ENCODE results near the gene PERM1. TPM values are rescaled to one million over a fixed set of nuclear protein-coding genes. Genes with fewer than 3 reads are reported as not detected.
"Not testable (repeated sequence)": the region's sequence is repeated elsewhere in the genome, so short reads cannot be mapped to it uniquely, and the experiment has no call there.

Gene PERM1
- 1 to 10 TPM in 1 of 2 donors, under 1 TPM in 1; 0.80 to 3.9 TPM for total RNA-seq

GRCh38 chr1:981955-982558 lies at the start of gene PERM1:
Gene PERM1 (minus strand): TSS chr1:982093. CDS start chr1:981029, 1,064 bp downstream.
- DNase-seq (ENCODE audit: low spot score), result no peak
- no peaks in the 10 kb centered on the region for H3K4me1 ChIP-seq (replicated peaks)
- 63% methylated on average over 28 of the region's 28 CpGs for WGBS
- no peaks in the 10 kb centered on the region for H3K9me3 ChIP-seq
- intact Hi-C loops (cut with DNase I), result no loop called here
- no peaks in the 10 kb centered on the region for H3K36me3 ChIP-seq
- TF ChIP-seq POLR2AphosphoS5 (IDR thresholded peaks at IDR 0.05) (no peak), CTCF (IDR thresholded peaks at IDR 0.05) (no peak), POLR2A (IDR thresholded peaks at IDR 0.05) (no peak)
- no peak within 1 kb of the TSS for H3K4me3 ChIP-seq
- H3K27me3 ChIP-seq (replicated peaks; ENCODE audit: insufficient read depth), result peaks cover 1% of the 10 kb centered on the region
- H3K27ac ChIP-seq, result no peak within 1 kb of the TSS

GRCh38 chr1:1030867-1031658 lies 49.2 kb upstream of the PERM1 start:
- H3K4me3 ChIP-seq; H3K27me3 ChIP-seq (replicated peaks; ENCODE audit: insufficient read depth); DNase-seq (ENCODE audit: low spot score); H3K9me3 ChIP-seq; H3K36me3 ChIP-seq; H3K4me1 ChIP-seq (replicated peaks); H3K27ac ChIP-seq; intact Hi-C loops (cut with DNase I): not testable (repeated sequence)
- WGBS, result 84% methylated on average over 6 of the region's 7 CpGs

GRCh38 chr1:1027791-1028190 lies 45.9 kb upstream of the PERM1 start:
- Histone ChIP-seq H3K9me3 (no peaks in the 10 kb centered on the region), H3K4me3 (no peak overlapping the region), H3K27me3 (replicated peaks; ENCODE audit: insufficient read depth) (no peaks in the 10 kb centered on the region), H3K36me3 (no peaks in the 10 kb centered on the region), H3K27ac (no peak overlapping the region), H3K4me1 (replicated peaks) (peaks cover 7% of the 10 kb centered on the region)
- no peak for TF ChIP-seq POLR2A (IDR thresholded peaks at IDR 0.05)
- TF ChIP-seq POLR2AphosphoS5 (IDR thresholded peaks at IDR 0.05), result no peak
- TF ChIP-seq CTCF (IDR thresholded peaks at IDR 0.05), result no peak
- intact Hi-C loops (cut with DNase I), result no loop called here
- DNase-seq (ENCODE audit: low spot score), result no peak
- 78% methylated on average over 9 of the region's 17 CpGs for WGBS

- DNase-seq (ENCODE audit: low spot score), result no peak
- H3K4me1 ChIP-seq (replicated peaks), result peaks cover 7% of the 10 kb centered on the region
- WGBS, result 66% methylated on average over 21 of the region's 21 CpGs
Observed at GRCh38 chr1:1026599-1027413, 44.9 kb upstream of the PERM1 start.

More at GRCh38 chr1:1026599-1027413, 44.9 kb upstream of the PERM1 start:
- TF ChIP-seq POLR2A (IDR thresholded peaks at IDR 0.05) (no peak), CTCF (IDR thresholded peaks at IDR 0.05) (no peak), POLR2AphosphoS5 (IDR thresholded peaks at IDR 0.05) (no peak)
- intact Hi-C loops (cut with DNase I), result no loop called here
- Histone ChIP-seq H3K9me3 (no peaks in the 10 kb centered on the region), H3K27me3 (replicated peaks; ENCODE audit: insufficient read depth) (no peaks in the 10 kb centered on the region), H3K27ac (no peak overlapping the region), H3K4me3 (no peak overlapping the region), H3K36me3 (no peaks in the 10 kb centered on the region)

Measured in prostate gland (tissue), 2 donors.